Measurements from ENCODE around the gene RELN. TPM values are rescaled to one million over a fixed set of nuclear protein-coding genes. Genes with fewer than 3 reads are reported as not detected.
A peak's percentile ranks its signal among the peaks of the same experiment; 100 is the strongest.

RELN gene
- total and polyA plus RNA-seq, 2 of the 13 experiments (the other 11 are each of a cell fraction or from before 2014, with no cell fraction given) = 315 to 332 TPM

- TF ChIP-seq ARID5B (CRISPR knock-in tag; IDR thresholded peaks at IDR 0.05) (peak; percentile 44; the same call in 1 of the 2 replicates), ZNF652 (CRISPR knock-in tag; IDR thresholded peaks at IDR 0.05; ENCODE audit: borderline replicate concordance, low read depth) (no peak), FOXA3 (CRISPR knock-in tag; IDR thresholded peaks at IDR 0.05) (no peak), KLF6 (CRISPR knock-in tag; IDR thresholded peaks at IDR 0.05) (peak; percentile 80), ZNF292 (CRISPR knock-in tag; IDR thresholded peaks at IDR 0.05; ENCODE audit: borderline replicate concordance, low read depth) (no peak; the same call in 1 of the 2 replicates), BCL3 (CRISPR knock-in tag; IDR thresholded peaks at IDR 0.05) (peak; percentile 28; the same call in 1 of the 2 replicates), ZBTB42 (CRISPR knock-in tag; IDR thresholded peaks at IDR 0.05) (0 out of 2 replicates have a peak, but pooled peaks have one; percentile 11), ATF3 (CRISPR knock-in tag; IDR thresholded peaks at IDR 0.05) (0 out of 2 replicates have a peak, but pooled peaks have one; percentile 33), PCBP2 (optimal IDR thresholded peaks at IDR 0.05; ENCODE audit: low read depth, low read length, poor library complexity, severe bottlenecking) (no peak), DBP (CRISPR knock-in tag; IDR thresholded peaks at IDR 0.05; ENCODE audit: not compliant biosample characterization) (no peak), RCOR2 (CRISPR knock-in tag; IDR thresholded peaks at IDR 0.05) (no peak), PTBP1 (IDR thresholded peaks at IDR 0.05; ENCODE audit: low read depth, low read length, poor library complexity, severe bottlenecking) (no peak), ZBTB39 (CRISPR knock-in tag; IDR thresholded peaks at IDR 0.05) (no peak), MXI1 (IDR thresholded peaks at IDR 0.05; ENCODE audit: borderline replicate concordance, low read depth, low read length) (no peak), ZNF484 (CRISPR knock-in tag; IDR thresholded peaks at IDR 0.05; ENCODE audit: borderline replicate concordance, low read depth) (no peak), KMT2A (CRISPR knock-in tag; IDR thresholded peaks at IDR 0.05) (peak; percentile 86), ETV5 (CRISPR knock-in tag; IDR thresholded peaks at IDR 0.05; ENCODE audit: borderline replicate concordance) (0 out of 2 replicates have a peak, but pooled peaks have one; percentile 11)
These were observed 618 bp upstream of the RELN start (continued) for GRCh38 chr7:103989785-103990767.
